Smooth muscle cell of trachea (primary cell): Measurements from ENCODE around the gene RNF34. TPM values are rescaled to one million over a fixed set of nuclear protein-coding genes. Genes with fewer than 3 reads are reported as not detected.

Experiments
- total RNA-seq: library from RNA; depleted of rRNA; stranded (reverse); fragments of >200 nt; gene quantifications from 2 replicates; pipeline ENCODE4 v1.2.1, GENCODE V29; 2014

Gene RNF34
- 47.5 and 50.2 TPM in 2 replicates for total RNA-seq

GRCh38 chr12:121399391-121400331 is at the start of gene RNF34:
Gene RNF34, plus strand, starts transcription at chr12:121400118. Its CDS starts 95 bp downstream, at chr12:121400213.

GRCh38 chr12:121351820-121352681 is 47.9 kb upstream of the RNF34 start, which contains the start of gene ANAPC5:
Gene ANAPC5, minus strand, starts transcription at chr12:121352411. Its CDS starts 71 bp downstream, at chr12:121352340.

Other genes with a start within 250 kb of the RNF34 start
- gene P2RX4, start 190.0 kb upstream of the RNF34 start, total RNA-seq = 14.7 and 24.9 TPM in 2 replicates
- gene CAMKK2, start 103.4 kb upstream of the RNF34 start, total RNA-seq = 20.1 and 25.0 TPM in 2 replicates
- 139 and 167 TPM in 2 replicates for gene ANAPC5, start 47.7 kb upstream of the RNF34 start, total RNA-seq
- 41.7 and 47.5 TPM in 2 replicates for gene KDM2B, start 180.9 kb downstream of the RNF34 start, total RNA-seq
- gene ORAI1, start 226.4 kb downstream of the RNF34 start, total RNA-seq = 8.3 and 14.4 TPM in 2 replicates